Keratinocyte (primary cell): ENCODE measurements around the gene ENGASE. TPM values are rescaled to one million over a fixed set of nuclear protein-coding genes. Genes with fewer than 3 reads are reported as not detected.

ENCODE experiments used
- DNase-seq: peaks from one replicate; pipeline ENCODE4 v3.0.0-alpha.2; 2011; ENCODE audit warnings: low read depth, missing footprints, low spot score
- FAIRE-seq: peaks from 2 replicates; lab custom pipeline; 2011; peaks lifted over from hg19 to GRCh38; lab: Jason Lieb, UNC
- H2AFZ ChIP-seq: 2 replicates; pipeline ENCODE4 v1.6.0; 2012; ENCODE audit warnings: low read length, control low read depth, inconsistent platforms; ENCODE audit not compliant: control insufficient read depth
- H3K27ac ChIP-seq: 2 replicates; pipeline ENCODE4 v1.5.1; 2011; ENCODE audit warnings: low read length; ENCODE audit not compliant: control insufficient read depth, insufficient read depth
- H3K27me3 ChIP-seq: 3 replicates; pipeline ENCODE4 v1.6.0; 2011; ENCODE audit warnings: low read length; ENCODE audit not compliant: control insufficient read depth, insufficient read depth; ENCODE audit errors: extremely low read depth
- H3K36me3 ChIP-seq, 2 experiments: 2 replicates in 1 of 2; 3 replicates in 1 of 2; pipeline ENCODE4 v1.5.1; 2011; ENCODE audit warnings: low read length in 2 of 2, mild to moderate bottlenecking in 1 of 2; ENCODE audit not compliant: control insufficient read depth in 2 of 2, insufficient read depth in 2 of 2; ENCODE audit errors: extremely low read depth in 1 of 2
- H3K4me1 ChIP-seq: 3 replicates; pipeline ENCODE4 v1.5.1; 2011; ENCODE audit warnings: low read length; ENCODE audit not compliant: control insufficient read depth, insufficient read depth; ENCODE audit errors: extremely low read depth
- H3K4me2 ChIP-seq: 3 replicates; pipeline ENCODE4 v1.6.0; 2011; ENCODE audit warnings: low read depth, low read length; ENCODE audit not compliant: control insufficient read depth, insufficient read depth; ENCODE audit errors: extremely low read depth
- H3K4me3 ChIP-seq, 3 experiments: fragments of 200-600 bp in 1 of 3; sonication (generic) in 1 of 3; 2 replicates in 2 of 3; 3 replicates in 1 of 3; pipeline ENCODE4 v1.5.1; 2011 to 2016; ENCODE audit warnings: low read length in 3 of 3, mild to moderate bottlenecking in 3 of 3, control low read depth in 2 of 3, inconsistent platforms in 1 of 3, low read depth in 1 of 3, mixed read lengths in 1 of 3, mixed run types in 1 of 3, moderate library complexity in 1 of 3; ENCODE audit not compliant: control insufficient read depth in 2 of 3, insufficient read depth in 2 of 3; ENCODE audit errors: extremely low read depth in 1 of 3
- H3K79me2 ChIP-seq: 2 replicates; pipeline ENCODE4 v1.6.0; 2012; ENCODE audit warnings: low read length; ENCODE audit not compliant: control insufficient read depth, insufficient read depth
- H3K9ac ChIP-seq: 3 replicates; pipeline ENCODE4 v1.6.0; 2011; ENCODE audit warnings: low read length; ENCODE audit not compliant: control insufficient read depth, insufficient read depth; ENCODE audit errors: extremely low read depth
- H3K9me1 ChIP-seq: 3 replicates; pipeline ENCODE4 v1.6.0; 2011; ENCODE audit warnings: low read length; ENCODE audit not compliant: control insufficient read depth, insufficient read depth; ENCODE audit errors: extremely low read depth
- H3K9me3 ChIP-seq: 2 replicates; pipeline ENCODE4 v1.5.1; 2012; ENCODE audit warnings: low read depth, low read length; ENCODE audit not compliant: control insufficient read depth
- H4K20me1 ChIP-seq: 3 replicates; pipeline ENCODE4 v1.6.0; 2011; ENCODE audit warnings: low read length; ENCODE audit not compliant: control insufficient read depth, insufficient read depth; ENCODE audit errors: extremely low read depth
- CTCF ChIP-seq, 3 experiments: IDR thresholded peaks in 1 of 3; conservative IDR thresholded peaks in 1 of 3; optimal IDR thresholded peaks in 1 of 3; 2 replicates in 2 of 3; 3 replicates in 1 of 3; pipeline versions ENCODE3 to v1.5.1; 2011; ENCODE audit warnings: low read length in 3 of 3, mild to moderate bottlenecking in 3 of 3, moderate library complexity in 2 of 3, control low read depth in 1 of 3, inconsistent platforms in 1 of 3; ENCODE audit not compliant: insufficient read depth in 2 of 3; ENCODE audit errors: extremely low read depth in 1 of 3
- EZH2 ChIP-seq: IDR thresholded peaks from one replicate; pipeline ENCODE4 v1.6.1; 2012; ENCODE audit warnings: inconsistent platforms, mild to moderate bottlenecking, low read length, moderate library complexity
- dilution Hi-C: fragments of 300-500 bp; cut with MboI; formaldehyde crosslinking; loops from one replicate; pipeline ENCODE4 v1.7.0; 2020; ENCODE audit warnings: low sequenced_read_pairs; ENCODE audit not compliant: extremely low pct_ligation_motif_present
- polyA plus RNA-seq, 5 experiments: library from polyadenylated mRNA; depleted of rRNA in 3 of 5; stranded (reverse) in 3 of 5; stranded (forward) in 1 of 5; unstranded in 1 of 5; fragments of >200 nt; gene quantifications; 1 replicate in 1 of 5; 2 replicates in 3 of 5; 3 replicates in 1 of 5; pipeline versions ENCODE4 v1.2.1 to v1.2.3, GENCODE V29; 2011 to 2012; ENCODE audit warnings: missing spikeins in 2 of 5, low read depth in 1 of 5, low replicate concordance in 1 of 5

ENGASE gene
- polyA plus RNA-seq, 1 donor (not counting 4 experiments of a cell fraction or from before 2014, with no cell fraction given): 6.6 TPM

GRCh38 chr17:79115487-79115886 lies 40.9 kb downstream of the ENGASE start:
- no peak for FAIRE-seq
- dilution Hi-C loops: no loop called here
- TF ChIP-seq EZH2 (no peak), CTCF (optimal IDR thresholded peaks at IDR 0.05 in 1 of 3, IDR thresholded peaks at IDR 0.05 in 1 of 3, conservative IDR thresholded peaks at IDR 0.05 in 1 of 3; ENCODE audit: extremely low read depth in 1 of 3, insufficient read depth in 2 of 3, low read length in 3 of 3) (no peak)

GRCh38 chr17:79116575-79117368 lies 42.1 kb downstream of the ENGASE start:
- no peaks in the 10 kb centered on the region for H3K9me1 ChIP-seq
- H3K27ac ChIP-seq: no peak overlapping the region
- no peak for DNase-seq
- TF ChIP-seq CTCF (optimal IDR thresholded peaks at IDR 0.05 in 1 of 3, IDR thresholded peaks at IDR 0.05 in 1 of 3, conservative IDR thresholded peaks at IDR 0.05 in 1 of 3; ENCODE audit: extremely low read depth in 1 of 3, insufficient read depth in 2 of 3, low read length in 3 of 3) (no peak), EZH2 (no peak)
- H3K36me3 ChIP-seq: no peaks in the 10 kb centered on the region
- H3K79me2 ChIP-seq: no peaks in the 10 kb centered on the region
- H3K9ac ChIP-seq: no peak overlapping the region
- no peaks in the 10 kb centered on the region for H3K9me3 ChIP-seq
- H2AFZ ChIP-seq: no peak overlapping the region
- no peak overlapping the region for H3K4me2 ChIP-seq
- H3K4me1 ChIP-seq: no peaks in the 10 kb centered on the region
- H4K20me1 ChIP-seq: no peaks in the 10 kb centered on the region
- dilution Hi-C loops: no loop called here
- FAIRE-seq: no peak
- no peak overlapping the region for H3K4me3 ChIP-seq
- H3K27me3 ChIP-seq: peaks cover 80% of the 10 kb centered on the region

More at GRCh38 chr17:79115487-79115886, 40.9 kb downstream of the ENGASE start:
- Histone ChIP-seq H3K9ac (no peak overlapping the region), H3K4me3 (no peak overlapping the region), H3K9me3 (no peaks in the 10 kb centered on the region), H3K36me3 (no peaks in the 10 kb centered on the region), H3K27ac (no peak overlapping the region), H3K27me3 (peaks cover 86% of the 10 kb centered on the region), H4K20me1 (no peaks in the 10 kb centered on the region), H3K9me1 (no peaks in the 10 kb centered on the region), H3K4me1 (no peaks in the 10 kb centered on the region), H3K4me2 (no peak overlapping the region), H2AFZ (no peak overlapping the region), H3K79me2 (no peaks in the 10 kb centered on the region)
- DNase-seq: no peak
